Neural cell (in vitro differentiated cells): Measurements from ENCODE around the gene ZCCHC10.

Source experiments
- CTCF ChIP-seq: fragments of 450-650 bp; IDR thresholded peaks from 2 replicates; pipeline ENCODE4 v1.5.1; 2014; ENCODE audit warnings: antibody characterized with exemption, mild to moderate bottlenecking, moderate library complexity; ENCODE audit not compliant: poor library complexity, severe bottlenecking
- EP300 ChIP-seq: fragments of 450-650 bp; conservative IDR thresholded peaks from 2 replicates; pipeline ENCODE4 v1.6.1; 2014; ENCODE audit warnings: antibody characterized with exemption, mild to moderate bottlenecking, moderate library complexity; ENCODE audit not compliant: poor library complexity, severe bottlenecking
- EZH2 ChIP-seq: fragments of 200-600, 300-800 bp; shearing (Covaris generic), sonication (generic); IDR thresholded peaks from 2 replicates; pipeline ENCODE4 v1.6.1; 2014; ENCODE audit warnings: antibody characterized with exemption, low read length, borderline replicate concordance, mild to moderate bottlenecking; ENCODE audit not compliant: insufficient read depth, poor library complexity, severe bottlenecking
- MXI1 ChIP-seq: fragments of 450-650 bp; conservative IDR thresholded peaks from 2 replicates; pipeline ENCODE4 v1.6.1; 2014; ENCODE audit warnings: antibody characterized with exemption, mild to moderate bottlenecking; ENCODE audit not compliant: poor library complexity, severe bottlenecking
- REST ChIP-seq: IDR thresholded peaks from 2 replicates; pipeline ENCODE4 v1.6.1; 2012; ENCODE audit warnings: borderline replicate concordance
- SMC3 ChIP-seq: fragments of 450-650 bp; conservative IDR thresholded peaks from 2 replicates; pipeline ENCODE4 v1.6.1; 2014; ENCODE audit warnings: antibody characterized with exemption, mild to moderate bottlenecking, moderate library complexity; ENCODE audit not compliant: poor library complexity

GRCh38 chr5:133066045-133066444 is 39.7 kb upstream of the ZCCHC10 start:
- TF ChIP-seq CTCF (no peak), EZH2 (no peak), MXI1 (no peak), SMC3 (no peak), REST (no peak), EP300 (no peak)
